ENCODE results near the gene TSKS.

DNA sequence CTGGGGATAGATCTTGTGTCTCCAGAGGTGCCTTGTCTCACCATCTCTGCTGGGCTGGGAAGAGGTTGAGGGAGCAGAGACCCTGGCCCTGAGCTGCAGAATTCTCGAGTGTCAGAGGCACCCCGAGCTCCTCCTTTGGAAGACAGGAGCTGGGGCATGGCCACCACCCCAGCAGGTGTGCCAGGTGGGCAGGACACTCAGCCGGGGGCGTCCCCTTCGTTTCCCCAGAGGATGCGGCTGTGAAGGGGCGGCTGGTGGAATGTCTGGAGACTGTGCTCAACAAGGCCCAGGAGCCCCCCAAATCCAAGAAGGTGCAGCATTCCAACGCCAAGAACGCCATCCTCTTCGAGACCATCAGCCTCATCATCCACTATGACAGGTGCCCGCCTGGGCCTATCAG lies 35.5 kb upstream of the TSKS start:
- TF ChIP-seq TAF1 (IDR thresholded peaks at IDR 0.05; ENCODE audit: borderline replicate concordance, low read depth, low read length) (no peak), POLR2A (IDR thresholded peaks at IDR 0.05; ENCODE audit: low read depth, low read length) (no peak), POLR2AphosphoS5 (IDR thresholded peaks at IDR 0.05; ENCODE audit: low read depth, low read length) (no peak)

Data from GM12892 (cell line).